Muscle of leg (tissue), 11 donors: ENCODE results near the gene FAM32A. TPM values are rescaled to one million over a fixed set of nuclear protein-coding genes. Genes with fewer than 3 reads are reported as not detected.

ENCODE experiments used
- DNase-seq: peaks from one replicate; pipeline ENCODE4 v3.0.0; 2013
- H3K27ac ChIP-seq: one replicate; pipeline ENCODE4 v1.5.1; 2013; ENCODE audit warnings: mild to moderate bottlenecking, low read length, control low read depth
- H3K27me3 ChIP-seq: one replicate; pipeline ENCODE4 v1.6.1; 2013; ENCODE audit warnings: low read length; ENCODE audit not compliant: control insufficient read depth, insufficient read depth
- H3K36me3 ChIP-seq: one replicate; pipeline ENCODE4 v1.6.1; 2013; ENCODE audit warnings: low read length; ENCODE audit not compliant: control insufficient read depth, insufficient read depth
- H3K4me1 ChIP-seq: one replicate; pipeline ENCODE4 v1.6.1; 2013; ENCODE audit warnings: low read length; ENCODE audit not compliant: control insufficient read depth, insufficient read depth
- H3K4me3 ChIP-seq: one replicate; pipeline ENCODE4 v1.5.1; 2013; ENCODE audit warnings: low read length, control low read depth
- H3K9me3 ChIP-seq: replicated peaks from 2 replicates; pipeline ENCODE4 v1.6.1; 2013; ENCODE audit warnings: low read depth, low read length; ENCODE audit not compliant: control insufficient read depth
- WGBS: methylation state at CpG from one replicate; pipeline ENCODE4 v1.1.5; 2013; ENCODE audit warnings: missing lambda C conversion rate; ENCODE audit not compliant: insufficient coverage; 5-methylcytosine and 5-hydroxymethylcytosine counted together
- polyA plus RNA-seq, 8 donors: library from polyadenylated mRNA; unstranded; fragments of 120-200 nt; gene quantifications; one replicate each; pipeline versions ENCODE4 v1.2.1 to v1.2.3, GENCODE V29; 2013; ENCODE audit warnings: inconsistent platforms in 1 of 8, low replicate concordance in 1 of 8; ENCODE audit not compliant: insufficient read length in 8 of 8, insufficient read depth in 1 of 8
- total RNA-seq: library from RNA; stranded (reverse); fragments of 120-200 nt; gene quantifications from one replicate; pipeline ENCODE4 v1.2.4, GENCODE V29; 2013

FAM32A gene
- total and polyA plus RNA-seq, 9 donors: 56.6 to 89.9 (median 72.6) TPM

GRCh38 chr19:16184665-16185122 is 516 bp upstream of the FAM32A start:
- 45% methylated on average over 12 of the region's 18 CpGs for WGBS
- no peaks in the 10 kb centered on the region for H3K9me3 ChIP-seq
- H3K36me3 ChIP-seq: peaks cover 22% of the 10 kb centered on the region
- H3K27me3 ChIP-seq: no peaks in the 10 kb centered on the region
- peak overlapping the region; percentile 73 for H3K4me3 ChIP-seq
- H3K4me1 ChIP-seq: peaks cover 16% of the 10 kb centered on the region
- H3K27ac ChIP-seq: peak overlapping the region; percentile 32
- no peak for DNase-seq

- H3K36me3 ChIP-seq: peaks cover 32% of the 10 kb centered on the region
- no peaks in the 10 kb centered on the region for H3K27me3 ChIP-seq
- 1% methylated on average over 20 of the region's 20 CpGs for WGBS
- peak; percentile 58 for DNase-seq
- H3K27ac ChIP-seq: peak overlapping the region; percentile 83
- peaks cover 16% of the 10 kb centered on the region for H3K4me1 ChIP-seq
- H3K4me3 ChIP-seq: peak overlapping the region; percentile 73
- no peaks in the 10 kb centered on the region for H3K9me3 ChIP-seq
Measured at GRCh38 chr19:16185768-16186123, 536 bp downstream of the FAM32A start.

GRCh38 chr19:16188521-16188920 is 3.3 kb downstream of the FAM32A start:
- H3K4me3 ChIP-seq: no peak overlapping the region
- H3K27ac ChIP-seq: no peak overlapping the region
- H3K4me1 ChIP-seq: peaks cover 16% of the 10 kb centered on the region
- 86% methylated on average over 1 of the region's 3 CpGs for WGBS
- no peaks in the 10 kb centered on the region for H3K27me3 ChIP-seq
- no peaks in the 10 kb centered on the region for H3K9me3 ChIP-seq
- H3K36me3 ChIP-seq: peaks cover 50% of the 10 kb centered on the region
- no peak for DNase-seq

- Histone ChIP-seq H3K27me3 (no peaks in the 10 kb centered on the region), H3K36me3 (peaks cover 52% of the 10 kb centered on the region), H3K4me3 (no peak overlapping the region), H3K9me3 (no peaks in the 10 kb centered on the region), H3K4me1 (peaks cover 13% of the 10 kb centered on the region), H3K27ac (no peak overlapping the region)
- DNase-seq: no peak
- 98% methylated on average over 5 of the region's 6 CpGs for WGBS
Measured at GRCh38 chr19:16190198-16190597, 5.0 kb downstream of the FAM32A start.

GRCh38 chr19:16190736-16191135 is 5.5 kb downstream of the FAM32A start:
- H3K27me3 ChIP-seq: no peaks in the 10 kb centered on the region
- no peak for DNase-seq
- peaks cover 52% of the 10 kb centered on the region for H3K36me3 ChIP-seq
- H3K9me3 ChIP-seq: no peaks in the 10 kb centered on the region
- peaks cover 13% of the 10 kb centered on the region for H3K4me1 ChIP-seq
- no peak overlapping the region for H3K27ac ChIP-seq
- H3K4me3 ChIP-seq: no peak overlapping the region
- no CpG with 5 or more reads among the region's 10 CpGs for WGBS

GRCh38 chr19:16191216-16191908 is 6.2 kb downstream of the FAM32A start:
- Histone ChIP-seq H3K27ac (no peak overlapping the region), H3K9me3 (no peaks in the 10 kb centered on the region), H3K27me3 (no peaks in the 10 kb centered on the region), H3K4me1 (peaks cover 7% of the 10 kb centered on the region), H3K4me3 (no peak overlapping the region), H3K36me3 (peaks cover 52% of the 10 kb centered on the region)
- 73% methylated on average over 14 of the region's 16 CpGs for WGBS
- DNase-seq: no peak

GRCh38 chr19:16193466-16193865 is 8.3 kb downstream of the FAM32A start:
- H3K4me1 ChIP-seq: peaks cover 10% of the 10 kb centered on the region
- 69% methylated on average over 7 of the region's 10 CpGs for WGBS
- H3K27me3 ChIP-seq: no peaks in the 10 kb centered on the region
- peaks cover 40% of the 10 kb centered on the region for H3K36me3 ChIP-seq
- no peak for DNase-seq
- no peak overlapping the region for H3K4me3 ChIP-seq
- H3K9me3 ChIP-seq: no peaks in the 10 kb centered on the region
- H3K27ac ChIP-seq: no peak overlapping the region

- Histone ChIP-seq H3K36me3 (peaks cover 29% of the 10 kb centered on the region), H3K4me3 (peak overlapping the region; percentile 97), H3K27ac (peak overlapping the region; percentile 39), H3K4me1 (peaks cover 24% of the 10 kb centered on the region), H3K27me3 (no peaks in the 10 kb centered on the region), H3K9me3 (no peaks in the 10 kb centered on the region)
- no peak for DNase-seq
- no CpG with 5 or more reads among the region's 2 CpGs for WGBS
Measured at GRCh38 chr19:16197188-16197621, 12.0 kb downstream of the FAM32A start.

GRCh38 chr19:16197622-16198369 is 12.6 kb downstream of the FAM32A start, which contains the start of gene AP1M1:
TSS of gene AP1M1 (plus strand) at chr19:16197911. CDS start at chr19:16198027, 116 bp downstream.
- WGBS: under 1% methylated on average over 63 of the region's 65 CpGs
- peaks cover 33% of the 10 kb centered on the region for H3K36me3 ChIP-seq
- DNase-seq: peak; percentile 99
- H3K27me3 ChIP-seq: no peaks in the 10 kb centered on the region
- peak within 1 kb of the TSS; percentile 97 for H3K4me3 ChIP-seq
- peaks cover 24% of the 10 kb centered on the region for H3K4me1 ChIP-seq
- no peaks in the 10 kb centered on the region for H3K9me3 ChIP-seq
- peak within 1 kb of the TSS; percentile 39 for H3K27ac ChIP-seq

- WGBS: 2% methylated on average over 18 of the region's 18 CpGs
- Histone ChIP-seq H3K4me3 (peak overlapping the region; percentile 97), H3K27ac (no peak overlapping the region), H3K4me1 (peaks cover 24% of the 10 kb centered on the region), H3K27me3 (no peaks in the 10 kb centered on the region), H3K9me3 (no peaks in the 10 kb centered on the region), H3K36me3 (peaks cover 35% of the 10 kb centered on the region)
- no peak for DNase-seq
Measured at GRCh38 chr19:16198370-16198651, 13.1 kb downstream of the FAM32A start.
